NCI-H1092 (cell line): ENCODE results near the gene CCDC138.

Source experiments
- DNase-seq: peaks from one replicate; lab custom pipeline; 2025; lab: John Stamatoyannopoulos, UW

Gene CCDC138

DNA sequence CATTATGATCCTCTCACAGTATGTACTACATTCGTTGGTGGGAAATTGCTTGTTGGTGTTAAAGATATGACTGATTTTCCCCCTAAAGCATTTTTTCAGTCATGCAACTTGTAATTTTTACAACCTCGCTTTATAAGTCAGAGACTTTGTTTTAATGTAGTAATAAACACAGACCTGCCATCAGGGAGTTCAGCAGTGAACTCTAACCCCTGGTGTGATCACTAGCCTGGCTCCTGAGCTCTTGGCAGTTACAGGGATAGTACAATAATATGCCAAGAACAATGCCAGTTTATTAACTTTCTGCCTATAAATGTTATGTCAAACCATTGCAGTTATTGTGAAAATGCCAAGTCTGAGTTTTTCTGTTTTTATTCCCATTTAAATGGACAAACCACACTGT, 108.6 kb downstream of the CCDC138 start:
- no peak for DNase-seq

DNA sequence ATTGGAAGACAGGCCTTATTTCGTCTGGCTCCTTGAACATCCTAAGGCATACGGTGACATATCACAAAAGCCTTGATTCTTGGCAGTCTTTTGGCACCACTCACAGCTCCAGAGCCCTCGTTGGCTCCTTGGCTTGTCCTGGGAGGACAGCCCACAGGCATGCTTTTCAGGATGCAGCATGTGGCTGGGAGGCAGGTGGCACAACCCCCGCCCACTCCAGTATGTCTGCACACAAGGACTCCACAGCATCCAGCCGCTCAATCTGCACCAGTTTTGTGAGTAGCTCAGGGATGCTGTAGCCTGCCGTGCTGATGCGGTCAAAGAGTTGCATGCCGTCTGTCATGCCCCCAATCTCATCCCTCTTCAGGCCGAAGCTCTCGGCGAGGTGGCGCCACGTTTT, 110.2 kb downstream of the CCDC138 start:
- no peak for DNase-seq

DNA sequence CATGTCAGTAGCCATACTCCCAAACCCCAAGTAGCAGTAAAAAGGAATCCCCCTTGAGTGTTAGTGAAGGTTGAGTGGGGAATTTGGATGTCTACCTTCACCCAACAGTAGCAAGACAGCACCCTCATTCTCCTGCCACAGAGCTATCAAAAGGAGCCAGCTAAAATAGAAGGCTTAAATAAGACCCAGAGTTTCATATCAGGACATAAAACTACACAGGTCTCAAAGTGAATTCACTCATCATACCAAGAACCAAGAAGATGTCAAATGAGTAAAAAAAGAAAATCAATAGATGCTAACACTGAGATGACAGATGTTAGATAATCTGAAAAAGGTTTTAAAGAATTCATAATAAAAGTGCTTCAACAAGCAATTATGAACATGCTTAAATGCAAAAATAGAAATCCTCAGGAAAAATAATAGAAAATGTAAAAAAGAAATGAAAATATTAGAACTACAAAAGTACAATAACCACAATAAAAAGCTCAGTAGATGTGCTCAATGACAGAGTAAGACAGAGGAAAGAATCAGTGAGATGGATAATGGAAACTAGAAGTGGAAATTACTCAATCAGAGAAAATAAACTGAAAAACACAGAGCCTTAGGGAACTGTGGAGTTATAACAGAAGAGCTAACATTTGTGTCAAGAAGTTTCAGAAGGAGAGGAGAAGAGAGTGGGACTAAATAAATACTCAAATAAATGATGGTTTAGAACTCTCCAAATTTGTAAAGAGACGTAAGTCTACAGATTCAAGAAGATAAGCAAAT, 111.9 kb downstream of the CCDC138 start:
- no peak for DNase-seq

DNA sequence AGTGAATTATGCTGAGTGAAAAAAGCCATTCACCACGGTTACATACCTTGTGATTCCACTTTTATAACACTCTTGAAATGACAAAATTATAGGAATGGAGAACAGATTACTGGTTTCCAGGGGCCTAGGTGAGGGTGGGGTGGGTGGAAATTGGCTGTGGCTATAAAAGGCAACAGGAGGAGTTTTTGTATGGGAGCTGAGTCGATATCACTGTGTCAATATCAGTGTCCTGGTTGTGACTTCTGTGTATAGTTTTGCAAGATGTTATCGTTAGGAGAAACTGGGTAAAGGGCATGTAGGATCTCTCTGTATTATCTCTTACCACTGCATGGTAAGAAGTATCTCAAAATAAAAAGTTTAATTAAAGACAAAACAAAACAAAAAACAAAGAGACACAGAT, 118.1 kb downstream of the CCDC138 start:
- DNase-seq, result no peak

DNA sequence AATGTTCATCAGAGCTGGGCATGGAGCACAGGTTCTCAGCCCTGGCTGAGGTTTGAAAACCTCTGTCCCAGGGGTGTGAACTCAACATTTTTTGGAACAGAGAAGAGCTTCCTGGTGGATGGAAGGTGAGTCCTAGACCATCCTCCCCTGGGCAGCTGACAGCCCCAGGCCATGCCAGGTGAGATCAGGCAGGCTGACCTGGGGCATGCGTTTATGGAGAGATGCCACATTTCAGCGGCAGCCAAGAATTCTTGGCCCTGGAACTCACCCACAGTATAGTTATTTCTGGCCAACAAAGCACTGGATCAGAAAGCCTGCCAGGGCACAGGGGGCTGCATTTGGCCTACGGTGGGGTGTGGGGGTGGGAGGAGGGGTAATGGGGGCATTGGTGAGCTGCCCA, 118.6 kb downstream of the CCDC138 start:
- no peak for DNase-seq

DNA sequence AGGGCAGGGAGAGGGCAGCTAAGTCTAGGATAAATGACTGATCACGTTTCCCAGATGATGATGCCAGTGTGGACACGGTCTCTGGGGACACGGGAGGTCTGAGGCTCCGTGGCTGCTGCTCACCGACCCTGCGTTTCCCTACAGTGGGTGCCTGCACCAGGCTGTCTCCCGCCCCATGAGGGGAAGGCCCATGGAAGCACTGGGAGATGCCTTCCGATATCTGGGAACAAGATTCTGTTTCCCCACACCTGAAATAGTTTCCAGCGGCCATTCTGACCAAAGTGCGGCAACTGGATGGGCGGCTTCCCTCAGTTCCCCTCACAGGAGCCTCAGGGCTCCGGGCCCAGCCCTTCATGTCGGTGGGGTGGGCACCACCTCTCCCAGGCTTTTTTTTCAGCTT, 119.3 kb downstream of the CCDC138 start:
- DNase-seq, result no peak

DNA sequence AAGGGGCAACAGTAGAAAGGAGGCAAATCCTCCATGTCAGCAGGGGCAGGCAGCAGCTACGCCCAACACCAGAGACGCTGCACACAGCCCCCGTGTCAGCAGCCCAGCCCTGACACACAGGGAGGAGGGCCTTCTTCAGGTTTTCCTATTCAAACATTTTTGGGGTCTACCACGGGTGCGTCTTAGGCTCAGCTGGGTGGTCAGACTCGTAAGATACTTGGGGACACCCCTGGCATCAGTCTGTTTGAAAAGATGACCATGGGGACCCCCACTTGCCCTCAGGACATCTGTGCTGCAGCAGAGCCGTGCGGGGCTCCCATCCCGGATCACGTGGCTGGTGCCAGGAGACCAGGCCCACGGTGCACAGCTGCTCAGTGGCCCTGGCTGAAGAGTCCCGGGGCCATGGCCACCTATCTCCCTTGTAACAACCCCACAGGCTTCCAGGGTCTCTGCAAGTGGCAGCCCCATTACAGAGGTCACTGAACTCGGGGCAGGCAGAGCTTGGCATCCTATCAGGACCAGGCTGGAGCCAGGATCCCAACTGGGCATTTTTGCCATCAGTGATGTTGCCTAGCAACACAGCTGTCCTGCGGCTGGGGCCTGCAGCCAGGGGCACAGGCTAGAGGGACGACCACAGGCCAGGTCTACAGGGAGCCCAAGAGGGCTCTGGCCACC, 120.0 kb downstream of the CCDC138 start:
- DNase-seq, result no peak

DNA sequence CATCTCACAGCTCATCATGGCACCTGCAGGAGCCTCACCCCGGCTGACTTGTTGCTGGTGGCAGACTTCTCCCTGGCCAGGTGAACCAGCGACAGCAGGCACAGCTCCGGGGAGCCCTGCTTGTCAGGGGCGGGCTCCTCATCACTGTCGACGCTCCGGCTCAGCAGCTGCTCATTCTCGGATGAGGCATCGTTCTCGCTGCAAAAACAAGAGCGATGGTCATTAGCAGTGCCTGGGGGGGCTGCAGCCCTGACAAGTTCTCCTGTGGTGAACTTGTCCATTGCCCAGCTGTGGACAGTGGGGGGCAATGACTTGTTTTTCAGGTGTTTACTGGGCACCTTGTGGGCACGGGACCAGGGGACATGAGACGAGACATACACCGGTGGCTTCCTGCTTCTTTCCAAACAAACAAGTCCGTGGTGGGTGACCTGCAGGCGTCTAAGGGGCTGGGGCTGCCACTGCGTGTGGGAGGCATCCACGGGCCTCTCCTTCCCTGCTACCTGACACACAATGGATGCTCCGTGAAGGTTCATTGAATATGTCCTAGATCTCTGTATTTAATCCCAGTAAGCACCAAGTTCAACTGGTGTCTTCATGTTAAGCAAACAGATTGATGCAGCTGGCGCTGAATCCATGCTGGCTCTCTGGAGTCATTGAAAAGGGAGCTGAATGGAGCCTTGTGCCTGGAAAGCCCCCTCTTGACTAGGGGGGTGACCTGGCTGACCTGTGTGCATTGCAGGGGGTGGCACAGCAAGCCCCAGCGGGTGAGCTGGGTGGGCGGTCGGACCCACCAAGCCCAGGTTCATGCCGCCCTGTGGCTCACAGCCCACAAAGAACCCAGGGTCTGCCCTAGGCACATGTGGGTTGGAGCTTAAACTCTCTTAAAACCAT, 121.5 kb downstream of the CCDC138 start:
- DNase-seq, result no peak

DNA sequence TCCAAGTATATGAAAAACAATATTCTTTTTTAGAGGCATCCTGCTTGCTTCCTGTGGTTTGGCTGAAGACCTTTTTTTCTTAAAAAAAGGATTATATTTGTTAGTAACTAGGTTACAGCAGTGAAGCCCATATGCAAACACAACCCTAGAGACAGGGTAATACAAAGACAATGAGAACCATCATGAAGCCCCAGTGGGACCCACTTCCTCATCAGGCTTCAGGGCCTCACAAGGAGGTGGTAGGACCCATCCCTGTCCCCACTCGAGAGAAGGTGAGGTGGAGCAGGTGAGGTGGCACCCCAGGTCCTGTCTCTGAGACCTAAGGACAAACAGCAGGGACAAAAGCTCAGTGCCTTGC, 122.1 kb downstream of the CCDC138 start:
- no peak for DNase-seq

DNA sequence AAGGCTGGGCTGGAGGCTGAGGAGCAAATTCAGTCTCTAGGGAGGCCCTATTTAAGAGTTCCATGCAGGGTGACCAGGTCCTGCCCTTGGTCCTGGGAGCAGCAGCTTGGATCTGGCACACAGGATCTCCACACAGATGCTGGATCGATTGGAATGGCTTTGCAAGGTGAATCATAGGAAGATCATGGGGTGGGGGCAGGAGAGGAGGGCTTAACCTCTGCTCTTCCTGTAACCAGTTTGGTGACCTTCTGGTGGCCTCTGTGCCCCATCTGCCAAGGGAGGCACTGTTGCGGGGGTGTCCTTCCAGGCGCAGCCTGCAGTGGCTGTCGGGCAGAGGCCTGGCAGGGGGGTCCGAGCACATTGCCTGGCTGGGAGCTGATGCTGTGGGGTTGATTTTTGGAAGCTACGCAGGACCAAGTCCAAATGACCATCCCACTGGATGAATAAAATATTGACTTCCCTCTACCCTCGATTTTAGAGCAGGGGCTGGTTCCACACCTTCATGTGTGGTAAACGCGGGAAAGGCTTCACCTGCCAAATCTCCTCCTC, 122.8 kb downstream of the CCDC138 start:
- DNase-seq, result no peak

DNA sequence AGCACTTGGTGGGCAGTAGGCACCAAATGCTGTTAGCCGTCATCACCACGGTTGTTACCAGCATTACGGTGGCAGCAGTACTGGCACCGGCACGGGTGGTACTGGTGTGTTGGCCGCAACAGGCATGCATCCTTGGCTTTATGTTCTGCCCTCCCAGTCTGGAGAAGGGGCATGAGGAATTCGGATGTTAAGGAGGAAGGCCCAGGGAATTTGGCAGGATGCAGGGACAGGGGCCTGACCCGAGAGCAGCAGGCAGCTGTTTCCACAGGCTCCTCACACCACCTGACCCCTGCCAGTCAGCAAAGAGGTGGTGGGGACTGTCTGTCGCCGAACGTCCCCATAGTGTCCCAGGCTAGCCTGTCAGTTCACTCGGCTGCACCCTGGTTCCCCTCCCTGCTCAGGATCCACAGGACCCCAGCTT, 123.5 kb downstream of the CCDC138 start:
- no peak for DNase-seq

DNA sequence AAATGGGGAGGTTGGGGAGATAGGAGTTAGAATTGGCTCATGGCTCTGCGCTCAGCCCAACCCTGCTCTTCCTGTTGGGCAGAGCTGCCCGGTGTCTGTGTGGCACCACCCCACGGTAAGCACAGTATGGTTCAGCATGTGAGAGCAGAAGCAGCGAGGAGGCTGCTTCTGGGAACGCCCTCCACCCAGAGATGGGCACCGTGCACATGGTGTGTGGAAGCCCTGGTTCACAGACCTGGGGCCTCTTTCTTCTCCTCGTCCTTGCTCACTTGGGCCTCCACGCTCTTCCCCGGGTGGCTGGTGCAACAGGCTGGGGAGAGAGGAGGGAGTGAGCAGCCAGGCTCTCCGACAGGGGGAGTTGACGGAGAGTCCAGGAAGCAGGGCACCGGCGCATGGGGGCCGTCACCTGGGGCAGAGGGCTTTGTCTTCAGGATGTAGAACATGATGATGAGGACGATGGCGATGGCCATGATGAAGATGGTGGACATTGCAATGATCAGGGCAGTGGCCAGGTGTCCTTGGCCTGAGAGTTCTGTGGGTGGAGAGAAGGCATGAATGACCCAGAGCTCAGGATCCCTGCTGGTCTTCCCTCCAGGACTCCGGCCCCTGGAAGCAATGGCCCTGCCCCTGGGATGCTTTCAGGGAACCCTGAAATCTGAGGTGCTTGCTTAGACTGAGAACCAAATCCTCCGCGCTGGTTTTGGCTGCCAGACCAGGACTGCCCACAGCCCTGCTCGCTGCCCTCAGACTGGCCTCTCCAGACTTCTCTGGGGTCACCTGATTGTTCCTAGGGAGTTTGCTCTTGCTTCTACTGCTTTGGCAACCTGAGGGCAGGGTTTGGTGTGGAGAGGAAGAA, 124.2 kb downstream of the CCDC138 start:
- no peak for DNase-seq

DNA sequence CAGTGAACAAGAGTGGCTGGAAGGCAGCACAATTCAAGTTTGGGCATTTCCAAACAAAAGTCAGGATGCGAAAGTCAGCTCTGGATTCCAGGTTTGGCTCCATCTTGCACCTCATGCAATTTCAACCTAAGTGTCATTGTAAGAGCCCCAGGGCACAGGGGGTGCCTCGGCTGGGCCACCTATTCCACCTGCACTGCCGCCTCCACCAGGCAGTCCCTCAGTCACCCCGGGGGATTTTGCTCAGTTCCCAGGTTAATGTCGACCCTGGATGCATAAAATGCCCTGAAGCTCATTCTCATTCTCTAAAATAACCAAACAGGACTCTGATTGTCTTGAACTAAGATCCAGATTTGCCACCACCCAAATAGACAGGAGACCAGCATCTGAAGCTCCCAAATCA, 124.8 kb downstream of the CCDC138 start:
- DNase-seq, result no peak

DNA sequence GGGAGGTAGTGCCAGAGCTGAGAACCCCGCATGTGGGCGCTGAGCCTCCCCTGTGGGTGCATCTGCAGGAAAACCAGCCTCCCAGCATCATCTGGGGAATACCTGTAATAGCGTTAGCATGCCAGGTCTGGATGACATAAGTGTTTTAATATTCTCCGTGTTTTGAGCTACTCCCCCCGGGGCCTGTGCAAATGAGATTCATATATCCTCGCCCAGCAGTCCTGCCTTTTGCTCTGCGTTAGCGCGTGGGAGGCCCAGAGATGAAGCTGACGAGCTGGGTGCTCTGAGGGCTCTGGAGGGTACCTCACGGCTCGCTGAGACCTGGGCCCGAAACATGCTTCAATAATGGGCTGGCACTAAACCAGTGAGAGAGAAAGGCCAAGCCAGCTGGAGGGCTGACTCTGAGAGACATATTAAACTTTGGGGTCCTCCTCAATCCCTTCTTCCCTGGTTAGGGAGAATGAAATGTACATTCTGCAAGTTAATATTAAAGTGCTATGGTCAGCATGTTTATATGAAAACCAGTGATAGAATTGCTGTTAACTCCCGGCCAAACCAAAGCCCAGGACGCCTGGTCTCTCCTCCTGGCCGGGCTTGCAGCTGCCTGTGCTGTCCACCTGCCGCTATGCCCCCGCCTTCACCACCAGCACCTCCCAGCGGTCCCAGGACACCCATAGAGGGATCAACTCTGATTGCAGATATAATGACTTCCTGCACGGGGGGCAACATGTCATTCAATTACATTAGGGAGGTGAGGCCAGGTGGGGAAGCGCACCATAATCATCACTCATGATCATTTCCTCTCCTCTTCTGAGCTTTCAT, 125.4 kb downstream of the CCDC138 start:
- DNase-seq, result no peak

DNA sequence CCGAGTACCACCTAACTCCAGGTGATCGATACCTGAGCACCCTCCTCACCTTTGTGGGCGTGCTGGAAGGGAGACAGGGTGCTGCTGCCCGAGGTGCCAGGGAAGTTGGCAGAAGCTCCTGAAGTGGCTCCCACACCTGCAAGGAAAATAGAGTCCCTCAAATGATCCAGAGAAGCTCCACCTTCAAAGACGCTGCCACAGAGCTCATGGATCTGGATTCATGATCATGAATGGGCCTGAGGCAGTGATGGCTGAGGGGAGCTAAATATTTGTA, 126.0 kb downstream of the CCDC138 start:
- no peak for DNase-seq

DNA sequence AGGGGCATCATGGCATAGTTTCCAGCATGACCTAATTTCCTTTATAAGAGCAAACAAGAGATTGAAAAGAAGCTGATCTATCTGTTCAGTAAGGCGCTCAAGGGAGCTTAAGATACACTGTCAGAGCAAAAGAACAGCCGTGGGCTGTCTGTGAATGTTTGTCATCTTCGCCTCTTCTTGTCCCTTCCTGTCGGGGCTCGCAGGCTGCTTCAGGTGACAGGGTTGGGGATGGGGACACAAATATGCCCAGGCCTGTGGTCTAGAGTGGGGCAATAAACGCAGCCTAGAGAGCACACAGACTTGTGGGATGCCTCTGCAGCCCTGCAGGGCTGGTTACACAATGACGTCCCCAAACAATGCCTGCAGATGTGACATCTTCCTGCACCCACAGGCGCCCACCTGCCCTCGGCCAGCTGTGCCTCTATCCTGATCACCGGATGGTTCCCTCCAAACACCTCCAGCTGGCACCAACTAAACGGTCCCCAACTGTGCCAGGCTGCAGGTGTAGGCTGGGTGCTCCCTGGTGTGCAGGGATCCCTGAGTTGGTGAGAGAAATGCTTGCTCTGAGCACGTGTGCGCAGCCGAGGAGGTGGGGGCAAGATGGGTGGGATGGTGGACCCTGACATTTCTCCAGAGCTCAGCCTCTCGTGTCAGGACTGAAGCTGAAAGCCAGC, 129.7 kb downstream of the CCDC138 start:
- DNase-seq, result no peak

DNA sequence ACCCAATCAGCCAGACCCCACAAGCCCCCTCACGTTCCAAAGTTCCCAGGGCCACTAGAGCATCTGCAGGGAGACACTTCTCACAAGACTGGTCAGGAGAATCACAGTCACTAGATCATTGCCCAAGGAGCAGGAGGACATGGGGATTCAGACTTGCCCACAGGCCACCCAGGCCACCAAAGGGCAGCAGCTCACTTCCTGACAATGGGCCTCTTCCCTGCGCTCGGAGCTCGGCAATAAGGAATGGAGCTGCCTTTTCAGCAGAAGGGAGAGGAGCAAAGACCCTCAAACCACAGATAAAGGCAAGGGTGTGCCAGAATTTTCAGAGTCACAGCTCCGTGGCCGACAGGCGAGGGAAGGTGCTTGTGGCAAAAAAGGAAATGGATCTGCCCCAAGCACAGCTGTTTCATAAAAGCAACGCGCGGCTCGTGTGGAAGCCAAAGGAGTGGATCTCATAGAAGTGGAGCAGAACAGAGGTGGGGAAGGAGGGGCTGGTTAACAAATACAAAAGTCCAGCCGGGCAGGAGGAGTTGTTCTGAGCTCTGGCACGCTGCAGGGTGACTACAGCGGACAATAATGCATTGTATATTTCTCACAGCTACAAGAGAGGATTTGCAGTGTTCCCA, 130.3 kb downstream of the CCDC138 start:
- DNase-seq, result no peak

DNA sequence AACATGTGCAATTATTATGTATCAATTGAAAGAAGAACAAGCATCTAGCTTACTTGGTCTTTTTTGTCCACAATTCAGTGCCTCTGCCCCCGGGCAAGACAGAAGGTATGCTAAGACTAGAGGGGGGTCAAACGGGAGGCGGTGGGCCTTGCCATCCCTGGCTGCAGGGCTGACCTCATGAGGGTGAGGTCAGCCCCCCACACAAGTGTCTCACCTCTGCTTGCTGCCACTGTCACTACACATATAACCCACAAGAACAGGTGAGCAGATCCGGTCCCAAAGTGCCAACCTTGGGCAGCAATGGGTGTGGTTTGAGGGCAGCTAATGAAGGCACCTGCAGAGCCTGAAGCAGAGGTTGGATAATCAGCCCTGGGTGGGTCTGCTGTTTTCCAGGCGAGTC, 131.0 kb downstream of the CCDC138 start:
- no peak for DNase-seq

DNA sequence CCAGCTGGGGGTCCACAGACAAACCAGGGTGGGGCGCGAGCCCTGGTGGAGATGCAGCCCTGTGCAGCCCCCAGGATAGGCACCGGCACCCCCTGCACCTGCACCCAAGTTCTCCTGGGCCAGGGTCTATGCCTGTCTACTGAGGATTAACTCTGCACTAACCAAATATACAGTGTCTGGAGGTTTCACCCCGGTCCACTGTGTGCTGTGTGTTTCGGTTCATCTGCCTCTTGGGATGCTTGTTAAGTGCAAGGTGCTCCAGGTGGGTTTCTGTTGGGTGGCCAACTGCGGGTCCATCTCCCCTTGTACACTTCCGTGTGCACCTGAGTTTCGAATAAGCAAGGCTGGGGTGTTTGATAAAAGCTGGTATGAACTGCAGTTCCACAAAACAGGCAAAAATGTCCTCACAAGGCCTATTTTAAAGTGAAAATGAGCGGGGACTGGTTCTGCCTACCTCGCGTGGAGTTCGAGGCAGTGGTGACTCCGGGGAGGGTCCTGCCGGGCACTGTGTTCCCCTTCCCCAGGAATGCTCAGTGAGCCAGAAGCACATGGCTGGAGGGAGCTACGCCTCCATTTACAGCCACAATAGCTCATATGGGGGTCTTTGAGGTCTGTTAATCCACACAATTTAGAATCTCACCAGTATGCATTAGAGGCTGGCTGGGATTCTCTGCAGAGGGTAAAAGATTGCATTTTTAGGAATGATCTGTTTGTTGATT, 131.7 kb downstream of the CCDC138 start:
- DNase-seq, result no peak
